Superior temporal gyrus (tissue), 1 donor: ENCODE measurements around the gene LRRC56.
"Not testable (repeated sequence)": the region's sequence is repeated elsewhere in the genome, so short reads cannot be mapped to it uniquely, and the experiment has no call there.

ENCODE experiments used
- DNase-seq: peaks from one replicate; pipeline ENCODE4 v3.0.0-alpha.2; 2016; ENCODE audit errors: extremely low spot score

Gene LRRC56

DNA sequence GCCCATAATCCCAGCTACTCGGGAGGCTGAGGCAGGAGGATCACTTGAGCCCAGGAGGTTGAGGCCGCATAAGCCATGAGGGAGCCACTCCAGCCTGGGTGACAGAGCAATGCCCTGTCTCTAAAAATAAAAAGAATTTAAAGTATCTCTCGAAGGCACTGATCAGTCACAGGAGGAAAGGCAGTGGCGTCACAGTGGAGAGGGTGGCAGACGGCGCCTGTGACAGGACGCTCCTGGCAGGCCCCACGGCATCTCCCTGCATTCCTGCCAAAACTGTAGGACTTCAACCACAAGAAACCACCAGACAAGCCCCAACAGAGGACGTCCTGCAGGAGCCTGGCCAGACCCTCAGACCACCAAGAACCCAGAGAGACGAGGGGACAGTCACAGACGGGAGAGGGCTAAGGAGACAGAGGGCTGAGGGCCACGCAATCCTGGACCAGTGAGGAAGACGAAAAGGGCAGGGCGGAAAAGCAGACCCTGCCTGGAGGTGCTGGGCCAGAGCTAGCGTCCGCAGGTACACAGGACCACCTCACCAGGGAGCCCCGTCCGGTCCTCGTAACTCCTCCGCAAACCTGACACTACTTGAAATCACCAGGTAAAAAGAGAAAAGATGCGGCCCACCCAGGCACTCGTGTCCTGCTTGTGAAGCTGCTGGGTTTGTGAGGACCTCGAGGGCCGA, 36.2 kb upstream of the LRRC56 start:
- DNase-seq, result no peak

DNA sequence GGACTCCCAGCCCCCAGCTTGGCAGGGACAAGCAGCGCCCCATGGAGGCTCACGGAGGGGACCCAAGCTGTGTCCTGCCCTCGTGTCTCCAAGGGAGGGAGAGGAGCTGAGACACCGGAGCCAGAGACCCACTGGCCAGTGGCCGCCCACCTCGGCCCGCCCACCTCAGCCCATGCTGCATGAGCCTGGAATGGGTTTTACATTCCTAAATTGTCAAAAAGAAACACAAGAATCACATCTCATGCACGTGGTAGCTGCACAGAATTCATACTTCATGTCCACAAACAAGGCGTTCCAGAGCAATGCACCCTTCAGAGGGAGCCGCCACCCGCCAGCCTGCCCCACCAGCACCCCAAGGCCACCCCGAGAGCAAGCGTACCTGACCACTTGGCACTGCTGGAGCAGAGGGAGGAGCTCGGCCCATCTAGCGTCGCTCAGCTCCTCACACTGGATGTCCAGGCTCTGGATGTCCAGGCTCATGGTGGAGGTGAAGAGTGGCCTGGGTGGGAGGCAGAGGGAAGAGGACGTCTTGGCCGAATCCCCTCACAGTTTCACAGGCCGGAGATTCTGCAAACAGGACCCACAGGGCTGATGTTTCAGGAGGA, 35.5 kb upstream of the LRRC56 start:
- no peak for DNase-seq

DNA sequence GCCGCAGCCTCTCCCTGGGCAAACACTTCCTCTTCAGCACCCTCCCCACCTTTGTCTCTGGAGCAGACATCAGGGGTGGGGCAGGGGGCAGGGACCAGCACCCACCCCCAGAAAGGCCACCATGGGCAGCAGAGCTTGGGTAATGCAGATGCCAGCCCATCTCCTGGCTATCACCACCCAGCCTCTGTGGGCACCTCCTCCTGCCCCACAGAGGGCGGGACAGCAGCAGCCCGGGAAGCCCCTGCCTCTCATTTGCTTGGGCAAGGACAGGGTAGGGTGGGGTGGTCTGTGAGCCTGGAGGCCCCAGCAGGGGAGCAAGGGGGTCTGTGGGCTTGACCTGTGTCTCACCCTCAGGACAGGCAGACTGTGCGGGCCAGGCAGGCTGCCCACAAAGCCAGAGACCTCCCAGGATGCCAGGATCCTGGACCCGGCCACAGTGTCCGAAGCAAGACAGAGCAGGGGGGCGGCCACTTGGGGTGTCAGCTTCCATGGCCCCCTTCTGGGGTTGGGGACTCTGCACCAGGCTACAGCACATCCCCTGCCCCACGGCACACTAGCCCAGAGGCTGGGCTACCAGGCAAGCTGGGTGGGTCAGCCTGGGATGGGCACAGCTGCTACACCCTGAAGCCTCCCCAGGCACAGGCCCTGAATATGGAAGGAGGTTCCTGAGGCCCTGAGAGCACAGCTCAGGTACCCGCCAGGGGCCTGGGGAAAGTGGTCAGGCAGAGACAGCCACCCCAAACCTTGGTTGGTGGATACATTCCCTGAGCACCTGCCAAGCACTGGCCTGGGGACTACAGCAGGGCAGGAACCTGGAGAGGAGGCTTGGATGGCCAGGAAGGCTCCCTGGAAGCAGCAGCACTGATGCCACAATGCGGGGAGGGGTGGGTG, 34.8 kb upstream of the LRRC56 start:
- DNase-seq, result no peak

DNA sequence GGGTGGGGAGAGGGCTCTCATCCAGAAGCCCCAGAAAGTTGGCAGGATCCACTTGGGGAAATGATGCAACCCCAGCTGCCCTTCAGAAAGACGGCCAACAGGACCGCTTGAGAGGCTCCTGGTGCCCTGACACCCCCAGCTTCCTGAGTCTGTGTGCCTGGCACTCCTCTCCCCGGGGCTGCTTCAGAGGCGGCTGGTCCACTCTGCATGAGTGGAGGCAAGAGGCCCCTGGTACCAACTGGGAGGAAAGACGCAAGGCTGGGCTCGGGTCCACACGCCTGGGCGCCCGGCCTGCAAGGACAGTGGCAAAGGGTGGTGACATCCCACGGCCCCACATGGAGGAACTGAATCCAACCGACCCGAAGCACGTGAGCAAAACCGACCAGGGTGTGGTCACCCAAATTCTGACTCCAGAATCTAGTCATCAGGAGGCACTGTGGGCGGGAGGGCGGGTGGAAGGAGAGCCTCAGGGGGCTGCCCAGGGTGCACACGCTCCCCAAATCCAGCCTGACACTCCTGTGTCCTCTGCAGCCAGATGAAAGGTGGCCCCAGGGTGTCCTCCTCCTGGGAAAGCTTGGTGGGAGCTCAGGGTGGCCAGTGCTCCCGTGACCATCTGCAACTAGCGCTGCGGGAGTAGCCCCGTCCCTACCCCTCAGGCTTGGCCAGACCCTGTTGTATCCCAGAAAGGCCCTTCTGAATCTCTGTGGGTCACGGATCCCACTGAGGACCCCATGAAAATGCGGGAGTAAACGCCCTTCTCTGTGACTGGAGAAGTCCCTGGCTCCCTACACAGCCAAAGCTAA, 33.9 kb upstream of the LRRC56 start:
- peak; percentile 84 for DNase-seq

DNA sequence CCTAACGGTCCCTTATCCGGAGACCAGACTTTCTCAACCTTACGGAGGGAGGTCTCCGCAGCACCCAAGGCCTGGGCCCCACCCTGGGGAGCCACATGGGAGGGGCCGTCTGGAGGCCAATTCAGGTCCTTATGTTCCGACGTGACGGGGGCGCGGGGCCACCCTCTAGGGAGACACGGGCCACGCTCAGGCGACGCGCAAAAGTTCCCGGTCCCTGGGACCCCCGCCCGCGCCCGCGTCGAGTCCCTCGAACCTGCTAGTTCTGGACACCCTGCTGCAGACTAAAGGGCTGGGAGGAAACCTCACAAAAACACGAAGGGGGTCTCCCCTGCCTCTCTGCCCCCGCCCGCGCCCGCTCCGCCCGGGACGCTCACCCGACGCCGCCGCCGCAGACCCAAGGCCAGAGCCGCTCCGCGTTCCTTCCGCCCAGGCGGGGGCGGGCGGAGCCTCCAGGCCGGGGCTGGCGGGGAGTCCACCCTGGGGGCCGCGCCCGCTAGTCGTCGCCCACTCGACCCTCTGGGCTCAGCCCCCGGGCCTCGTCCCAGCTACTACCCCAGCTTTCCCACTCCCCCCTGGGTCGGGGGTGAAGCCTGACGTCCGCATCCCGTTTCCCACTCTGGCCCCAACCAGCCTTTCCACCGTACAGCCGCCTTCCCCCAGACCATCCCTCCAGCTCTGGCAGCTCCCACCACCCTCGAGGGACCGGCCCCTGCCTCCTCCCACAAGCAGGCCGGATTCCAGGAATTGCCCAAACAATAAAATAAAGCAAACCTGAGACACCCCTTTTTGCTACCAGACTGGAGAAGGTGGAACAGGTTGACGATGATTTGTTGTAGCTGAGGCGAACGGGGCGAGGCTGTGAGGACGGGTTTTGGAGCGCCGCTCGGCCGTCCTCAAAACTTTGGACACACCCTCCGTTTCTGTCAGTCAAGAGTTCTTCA, 33.0 kb upstream of the LRRC56 start:
- DNase-seq, result no peak

DNA sequence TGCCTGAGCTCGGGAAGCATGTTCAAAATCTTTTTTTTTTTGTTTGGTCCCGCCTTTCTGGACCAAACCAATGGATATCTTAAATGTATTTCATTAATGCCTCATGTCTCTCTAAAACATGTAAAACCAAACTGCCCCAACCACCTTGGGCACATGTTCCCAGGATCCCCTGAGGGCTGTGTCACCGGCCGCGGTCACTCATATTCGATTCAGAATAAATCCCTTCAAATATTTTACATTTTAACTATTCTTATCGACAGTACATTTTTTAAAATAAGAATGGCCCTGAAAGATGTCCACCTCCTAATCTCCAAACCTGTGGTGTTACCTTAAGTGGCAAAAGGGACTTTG, 32.4 kb upstream of the LRRC56 start:
- DNase-seq, result no peak

DNA sequence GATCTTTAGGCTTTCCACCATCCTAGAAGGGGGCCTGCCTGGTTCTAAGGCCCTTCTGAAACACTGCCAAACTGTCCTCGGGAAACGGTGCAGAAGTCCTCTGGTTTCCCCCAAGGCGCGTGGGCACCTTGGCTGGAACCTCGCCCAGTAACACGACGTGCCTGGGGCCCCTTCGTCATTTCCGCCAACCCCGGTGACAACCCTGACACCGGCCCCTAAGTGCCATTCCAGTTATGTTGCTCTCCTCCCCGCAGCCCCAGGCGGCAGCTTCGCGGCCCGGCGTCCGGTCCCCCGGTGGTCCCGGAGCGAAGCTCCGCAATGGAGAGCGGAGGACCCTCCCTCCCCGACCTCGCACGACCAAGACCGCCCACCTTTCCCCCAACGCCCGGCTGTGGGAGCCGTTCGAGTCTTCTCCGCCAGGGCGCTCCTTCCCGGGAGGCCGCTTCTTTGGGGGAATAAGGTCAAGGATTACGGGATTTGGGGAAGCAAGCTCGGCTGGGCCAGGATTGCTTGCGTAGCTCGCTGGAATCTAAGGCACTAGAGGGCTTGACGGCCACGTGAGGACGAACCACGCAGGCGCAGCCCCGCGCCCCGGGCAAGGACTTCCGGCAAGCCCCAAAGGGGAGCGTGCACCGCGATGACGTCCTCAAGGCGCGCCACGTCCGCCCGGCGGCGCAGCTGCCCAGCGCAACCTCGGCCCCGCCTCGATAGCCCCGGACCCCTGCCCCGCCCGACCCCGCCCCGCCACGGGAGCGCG, 30.9 kb upstream of the LRRC56 start:
- peak; percentile 97 for DNase-seq

DNA sequence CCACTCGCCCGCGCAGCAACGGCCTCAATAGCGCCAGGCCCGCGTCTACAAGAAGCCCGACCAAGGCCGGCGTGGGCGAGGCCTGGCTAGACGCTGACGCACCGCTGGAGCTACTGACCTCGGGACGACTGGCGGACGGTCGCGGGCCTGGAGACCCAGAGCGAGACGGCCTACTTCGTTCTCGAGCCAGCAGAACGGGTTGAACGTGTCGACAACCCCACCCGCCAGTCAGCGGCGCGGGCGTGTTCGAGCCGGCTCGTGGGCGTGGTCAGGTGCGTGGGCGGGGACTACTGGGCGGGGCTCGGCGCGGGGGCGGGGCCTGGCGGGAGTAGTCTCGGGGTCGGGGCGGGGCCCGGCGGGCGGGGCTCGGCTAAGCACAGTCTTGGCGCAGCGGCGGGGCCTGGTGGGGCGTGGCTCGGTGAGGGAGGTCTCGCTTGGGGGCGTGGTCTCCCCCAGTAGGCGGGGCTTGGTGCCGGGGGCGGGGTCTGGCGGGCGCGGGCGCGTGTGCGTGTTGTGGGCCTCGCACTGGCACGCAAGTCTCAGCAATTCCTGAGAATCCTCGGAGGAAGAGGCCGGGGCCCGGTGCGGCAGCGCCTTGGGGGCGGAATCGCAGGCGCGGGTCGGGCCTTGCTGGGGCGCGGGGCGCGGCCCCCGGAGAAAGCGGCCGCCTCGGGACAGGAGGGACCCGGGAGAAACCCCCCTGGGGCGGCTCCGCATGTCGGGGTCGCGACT, 30.2 kb upstream of the LRRC56 start, which contains the start of gene RNH1:
RNH1 (minus strand) TSS at position 248 of the 732 bp plus-strand sequence. CDS start 5,080 bp downstream, outside the sequence.
- DNase-seq, result peak; percentile 83

DNA sequence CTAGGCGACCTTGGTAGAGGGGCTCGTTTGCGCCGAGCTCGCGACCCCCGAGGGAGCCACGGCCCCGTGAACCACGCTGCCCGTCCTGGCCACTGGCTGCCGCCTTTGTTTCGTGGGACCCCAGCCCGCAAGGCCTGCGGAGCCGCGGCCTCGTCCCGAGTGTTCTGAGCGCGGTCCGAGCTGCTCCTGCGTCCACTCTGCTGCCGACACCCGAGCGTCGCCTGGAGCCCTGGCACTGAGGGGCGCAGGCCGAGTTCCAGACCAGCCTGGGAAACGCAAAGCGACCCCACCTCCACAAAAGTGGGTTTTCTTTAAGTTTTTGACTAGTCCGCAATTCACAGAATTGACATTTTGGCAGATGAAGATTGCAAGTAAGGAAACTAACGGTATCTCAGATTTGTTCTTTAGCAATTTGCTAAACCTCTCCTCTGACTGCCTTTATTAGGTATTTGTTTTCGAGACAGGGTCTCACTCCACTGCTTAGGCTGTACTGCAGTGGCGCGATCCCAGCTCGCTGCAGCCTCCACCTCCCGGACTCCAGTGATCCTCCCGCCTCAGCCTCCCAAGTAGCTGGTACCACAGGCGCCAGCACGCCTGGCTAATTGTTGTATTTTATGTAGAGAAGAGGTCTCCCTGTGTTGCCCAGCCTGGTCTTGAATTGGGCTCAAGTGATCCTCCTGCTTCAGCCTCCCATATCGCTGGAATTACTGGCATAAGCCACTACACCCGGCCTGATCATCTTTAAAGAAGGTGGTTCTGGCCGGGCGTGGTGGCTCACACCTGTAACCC, 29.4 kb upstream of the LRRC56 start:
- DNase-seq, result no peak

DNA sequence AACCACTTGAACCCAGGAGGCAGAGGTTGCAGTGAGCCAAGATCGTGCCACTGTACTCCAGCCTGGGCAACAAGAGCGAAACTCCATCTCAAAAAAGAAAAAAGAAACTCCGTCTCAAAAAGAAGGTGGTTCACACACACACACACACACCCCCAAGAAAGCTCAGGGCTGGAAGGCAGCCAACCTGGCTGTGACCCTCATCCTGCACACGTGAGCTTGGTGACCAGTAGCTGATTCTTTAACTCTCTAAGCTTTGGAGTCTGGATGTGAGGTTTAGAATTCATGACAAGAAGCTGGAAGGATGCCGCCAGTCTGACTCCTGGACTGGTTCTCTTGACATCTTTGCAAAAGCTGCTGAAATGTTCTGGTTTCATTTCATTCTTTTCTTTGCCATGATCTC, 28.4 kb upstream of the LRRC56 start:
- DNase-seq, result no peak

DNA sequence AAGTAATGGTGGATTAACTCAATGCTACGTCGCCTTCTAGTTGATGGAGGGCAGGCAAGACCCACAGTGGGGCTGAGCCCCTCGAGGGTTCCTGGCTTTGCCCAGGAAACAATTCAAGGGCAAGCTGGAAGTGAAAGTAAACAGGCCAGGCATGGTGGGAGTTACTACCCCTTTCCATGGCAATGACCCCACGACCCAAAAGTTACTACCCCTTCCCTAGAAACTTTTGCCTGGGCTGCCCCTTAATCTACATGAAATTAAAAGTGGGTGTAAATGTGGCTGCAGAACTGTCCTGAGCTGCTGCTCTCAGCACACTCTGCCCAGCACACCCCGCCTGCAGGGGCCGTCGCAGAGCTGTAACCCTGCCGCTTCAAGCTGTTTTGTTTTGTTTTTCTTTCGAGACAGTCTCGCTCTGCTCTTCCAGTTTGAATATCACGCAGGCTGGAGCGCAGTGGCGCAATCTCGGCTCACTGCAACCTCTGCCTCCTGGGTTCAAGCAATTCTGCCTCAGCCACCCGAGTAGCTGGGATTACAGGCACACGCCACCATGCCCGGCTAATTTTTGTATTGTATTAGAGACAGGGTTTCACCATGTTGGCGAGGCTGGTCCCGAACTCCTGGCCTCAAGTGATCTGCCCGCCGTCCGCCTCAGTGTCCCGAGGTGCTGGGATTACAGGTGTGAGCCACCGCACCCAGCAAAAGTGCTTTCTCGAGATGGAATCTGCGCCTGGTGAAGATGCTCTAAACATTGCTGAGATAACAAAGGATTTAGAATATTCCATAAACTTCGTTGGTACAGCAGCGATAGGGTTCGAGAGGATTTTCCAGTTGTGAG, 24.3 kb upstream of the LRRC56 start:
- no peak for DNase-seq

DNA sequence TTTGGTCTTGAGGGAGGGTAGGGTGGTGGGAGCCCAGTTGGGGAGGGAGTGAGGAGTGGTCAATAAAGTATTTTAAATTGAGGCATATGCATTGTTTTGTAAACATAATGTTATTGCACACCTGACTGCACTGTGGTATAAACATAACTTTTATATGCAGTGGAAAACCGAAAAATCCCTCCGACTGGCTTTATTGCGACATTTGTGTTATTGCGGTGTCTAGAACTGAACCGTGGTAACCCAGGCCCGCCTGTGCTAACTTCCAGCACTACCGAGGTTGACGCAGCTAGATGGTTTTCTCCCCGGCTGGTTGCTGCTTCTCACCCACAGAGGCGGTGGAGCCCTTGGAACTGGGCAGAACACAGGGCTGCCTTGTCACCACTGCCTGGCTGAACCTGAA, 22.7 kb upstream of the LRRC56 start:
- no peak for DNase-seq

DNA sequence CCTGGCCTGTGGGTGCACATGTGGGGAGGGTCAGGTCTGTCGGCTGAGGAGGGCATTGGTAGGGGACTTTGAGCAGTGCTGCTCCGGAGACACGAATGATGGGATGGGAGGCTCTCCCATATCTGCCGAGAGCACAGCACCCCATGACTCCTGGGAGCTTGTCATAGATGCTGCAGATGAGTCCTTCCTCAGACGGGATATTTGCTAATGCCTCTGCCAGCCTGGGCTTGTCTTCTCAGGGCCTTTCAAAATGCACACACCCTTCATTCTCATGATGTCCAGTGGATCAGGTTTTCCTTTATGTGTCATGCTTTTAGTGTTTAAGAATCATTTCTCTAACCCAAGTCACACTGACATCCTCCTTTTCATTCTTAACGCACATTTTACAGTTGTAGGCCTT, 22.2 kb upstream of the LRRC56 start:
- no peak for DNase-seq

DNA sequence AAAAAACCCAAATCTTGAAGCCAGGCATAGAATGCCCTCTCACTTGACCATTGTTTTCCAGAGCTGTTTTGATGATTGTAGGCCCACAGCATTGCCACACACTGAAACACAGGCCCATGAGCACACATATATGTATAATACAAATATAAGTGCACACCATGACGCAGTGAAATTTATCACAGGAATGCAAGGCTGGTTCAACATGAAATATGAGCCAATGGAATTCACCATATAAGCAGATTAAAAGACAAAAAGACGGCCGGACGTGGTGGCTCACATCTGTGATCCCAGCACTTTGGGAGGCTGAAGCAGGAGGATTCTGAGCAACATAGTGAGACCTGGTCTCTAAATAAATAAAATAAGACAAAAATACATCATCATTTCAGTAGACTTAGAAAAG, 20.9 kb upstream of the LRRC56 start:
- DNase-seq, result no peak

DNA sequence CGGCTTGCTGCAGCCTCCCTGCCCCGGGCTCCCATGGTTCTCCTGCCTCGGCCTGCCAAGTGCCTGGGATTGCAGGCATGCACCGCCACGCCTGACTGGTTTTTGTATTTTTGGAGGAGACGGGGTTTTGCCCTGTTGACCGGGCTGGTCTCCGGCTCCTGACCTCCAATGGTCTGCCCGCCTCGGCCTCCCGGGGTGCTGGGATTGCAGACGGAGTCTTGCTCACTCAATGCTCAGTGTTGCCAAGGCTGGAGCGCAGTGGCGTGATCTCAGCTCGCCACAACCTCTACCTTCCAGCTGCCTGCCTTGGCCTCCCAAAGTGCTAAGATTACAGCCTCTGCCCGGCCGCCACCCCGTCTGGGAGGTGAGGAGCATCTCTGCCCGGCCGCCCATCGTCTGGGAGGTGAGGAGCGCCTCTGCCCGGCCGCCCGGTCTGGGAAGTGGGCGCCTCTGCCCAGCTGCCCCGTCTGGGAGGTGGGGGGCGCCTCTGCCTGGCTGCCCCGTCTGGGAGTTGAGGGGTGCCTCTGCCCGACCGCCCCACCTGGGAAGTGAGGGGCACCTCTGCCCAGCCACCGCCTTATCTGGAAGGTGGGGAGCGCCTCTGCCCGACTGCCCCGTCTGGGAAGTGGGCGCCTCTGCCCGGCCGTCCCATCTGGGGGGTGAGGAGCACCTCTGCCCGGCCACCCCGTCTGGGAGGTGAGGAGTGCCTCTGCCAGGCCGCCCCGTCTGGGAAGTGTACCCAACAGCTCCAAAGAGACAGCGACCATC, 20.2 kb upstream of the LRRC56 start:
- not testable (repeated sequence) for DNase-seq

DNA sequence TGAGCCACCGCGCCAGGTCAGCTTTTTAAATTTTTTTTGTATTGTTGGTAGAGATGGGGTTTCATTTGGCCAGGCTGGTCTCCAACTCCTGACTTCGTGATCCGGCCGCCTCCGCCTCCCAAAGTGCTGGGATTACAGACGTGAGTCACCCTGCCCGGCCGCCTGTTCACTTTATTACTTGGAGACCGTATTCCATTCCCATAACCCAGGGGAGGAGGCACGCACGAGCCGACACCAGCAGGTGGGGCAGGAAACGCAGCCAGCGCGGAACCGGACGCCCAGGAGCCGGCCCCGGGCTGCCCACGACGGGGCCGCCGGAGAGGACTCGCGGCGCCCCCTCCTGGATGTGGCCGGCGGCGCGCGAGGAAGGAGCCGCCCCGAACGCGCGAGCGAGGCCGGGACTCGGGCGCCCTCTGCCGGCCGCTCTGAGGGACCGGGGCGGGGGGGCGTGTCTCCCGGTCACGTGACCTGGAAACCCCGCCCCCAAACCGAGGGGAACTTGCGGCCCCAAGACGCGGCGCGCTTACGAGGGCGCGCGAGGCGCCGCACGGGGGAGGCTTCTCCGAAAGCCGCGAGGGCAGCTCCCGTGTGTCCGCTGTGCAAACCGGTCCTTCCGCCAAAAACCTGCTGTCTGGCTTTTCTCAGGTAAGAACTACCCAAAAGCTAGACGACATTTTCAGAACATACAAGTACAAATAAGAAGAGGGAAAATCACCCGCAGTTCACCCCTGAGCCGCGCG, 18.7 kb upstream of the LRRC56 start:
- peak; percentile 84 for DNase-seq
